HTR-8/SVneo (cell line): ENCODE results near the gene AFAP1.

Experiments used
- DNase-seq: peaks from one replicate; pipeline ENCODE4 v3.0.0; 2011; ENCODE audit warnings: low spot score, mixed read lengths; ENCODE audit not compliant: insufficient read length
- FAIRE-seq: peaks from 2 replicates; lab custom pipeline; 2011; peaks lifted over from hg19 to GRCh38; lab: Jason Lieb, UNC

AFAP1 gene

GRCh38 chr4:7898385-7898784 lies 41.3 kb downstream of the AFAP1 start:
- no peak for FAIRE-seq
- no peak for DNase-seq

DNA sequence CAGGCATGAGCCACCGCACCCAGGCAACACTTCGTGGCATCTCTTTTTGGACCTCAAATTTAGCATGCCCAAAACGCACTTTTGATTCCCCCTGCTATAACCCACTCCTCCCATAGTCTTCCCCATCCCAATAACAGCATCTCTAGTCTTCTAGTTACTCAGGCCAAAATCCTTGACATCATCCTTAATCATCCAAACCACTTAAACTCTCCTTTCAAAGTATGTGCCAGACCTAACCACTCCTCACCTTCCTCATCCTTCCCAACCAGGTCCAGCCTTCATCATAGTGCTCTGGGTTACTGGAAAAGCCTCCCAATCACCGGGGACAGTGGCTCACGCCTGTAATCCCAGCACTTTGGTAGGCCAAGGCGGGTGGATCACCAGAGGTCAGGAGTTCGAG lies 41.9 kb downstream of the AFAP1 start:
- no peak for DNase-seq
- no peak for FAIRE-seq

- no peak for DNase-seq
These were observed 44.9 kb downstream of the AFAP1 start for GRCh38 chr4:7894677-7895181.

GRCh38 chr4:7894098-7894676 lies 45.5 kb downstream of the AFAP1 start:
- peak; percentile 23 for FAIRE-seq

More at GRCh38 chr4:7894677-7895181, 44.9 kb downstream of the AFAP1 start:
- FAIRE-seq = peak; percentile 20

DNA sequence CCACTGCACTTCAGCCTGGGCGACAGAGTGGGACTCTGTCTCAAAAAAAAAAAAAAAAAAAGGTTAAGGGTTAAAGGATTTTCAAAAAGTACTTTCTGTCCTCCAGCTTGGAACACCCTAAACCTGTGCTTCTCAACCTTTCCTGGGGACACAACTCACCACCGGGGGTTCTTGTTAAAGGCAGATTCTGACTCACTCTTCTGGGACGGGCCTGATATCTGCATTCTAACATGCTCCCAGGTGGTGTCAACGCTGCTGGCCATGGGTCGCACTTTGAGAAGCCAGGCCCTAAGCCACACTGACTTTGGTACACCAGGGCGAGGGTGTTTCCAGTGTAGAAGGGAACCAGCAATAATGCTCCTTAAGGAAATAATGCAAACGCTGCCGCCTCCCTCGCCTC lies 46.1 kb downstream of the AFAP1 start:
- no peak for FAIRE-seq
- no peak for DNase-seq

More at GRCh38 chr4:7894098-7894676, 45.5 kb downstream of the AFAP1 start:
- no peak for DNase-seq

GRCh38 chr4:7892212-7893019 lies 47.2 kb downstream of the AFAP1 start:
- FAIRE-seq (peak; percentile 91), DNase-seq (peak; percentile 88)

GRCh38 chr4:7890635-7891393 lies 48.8 kb downstream of the AFAP1 start:
- DNase-seq (peak; percentile 67), FAIRE-seq (no peak)

DNA sequence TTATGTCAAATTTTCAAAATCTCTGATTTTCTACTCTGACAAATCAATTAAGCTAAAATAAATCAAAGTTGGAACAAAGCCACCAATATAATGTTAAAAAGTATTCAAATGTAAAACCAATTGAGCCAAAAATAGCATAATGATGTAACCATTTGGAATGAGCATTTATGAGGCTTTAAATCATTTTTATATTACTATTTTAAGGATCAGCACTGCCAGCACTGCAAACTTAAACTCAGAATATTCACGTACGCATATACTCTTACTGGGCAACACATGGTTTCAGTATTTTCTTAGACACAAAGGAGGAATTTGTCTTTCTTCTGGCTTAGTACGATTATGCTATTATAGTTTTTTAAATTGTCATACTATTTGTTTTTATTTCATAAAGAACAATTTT lies 52.2 kb downstream of the AFAP1 start:
- DNase-seq = no peak

GRCh38 chr4:7886007-7886973 lies 53.4 kb downstream of the AFAP1 start:
- no peak for FAIRE-seq

More for the DNA sequence above, 52.2 kb downstream of the AFAP1 start:
- FAIRE-seq = no peak

DNA sequence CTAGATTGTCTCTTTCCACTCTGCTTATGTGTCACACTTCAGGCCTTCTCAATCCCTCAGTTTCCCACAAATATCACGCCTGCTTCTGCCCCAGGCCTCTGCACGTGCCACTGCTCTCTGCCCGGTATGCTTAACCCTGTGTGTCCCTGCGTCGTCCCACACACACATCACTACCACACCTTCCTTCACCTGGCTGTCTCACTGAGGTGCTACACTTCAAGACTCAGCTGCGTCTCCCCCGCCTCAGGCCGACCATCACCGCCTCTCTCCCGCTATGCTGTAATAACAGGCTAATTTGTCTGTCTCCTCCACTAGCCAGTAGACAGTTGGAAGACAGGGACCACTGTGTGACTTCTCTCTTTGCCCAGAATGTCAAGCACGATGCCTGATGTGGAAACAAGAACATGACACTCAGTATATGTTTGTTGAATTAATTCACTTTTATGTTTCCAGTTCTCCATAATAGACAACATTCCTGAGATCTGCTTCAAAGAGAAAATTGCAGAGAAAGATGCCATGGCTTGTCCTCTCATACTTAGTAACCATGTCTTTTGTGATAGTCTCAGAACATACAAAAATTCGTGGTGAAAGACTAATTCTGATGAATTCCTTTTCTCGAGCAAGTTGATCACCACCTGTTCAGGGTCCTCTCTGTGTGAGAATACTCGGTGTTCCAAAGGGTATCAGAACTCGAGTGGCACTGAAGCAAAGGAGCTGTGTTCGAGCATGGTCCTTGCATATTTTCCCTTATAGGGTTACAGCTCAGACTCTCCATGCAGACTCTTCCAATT lies 54.2 kb downstream of the AFAP1 start:
- no peak for DNase-seq
- no peak for FAIRE-seq

More at GRCh38 chr4:7886007-7886973, 53.4 kb downstream of the AFAP1 start:
- no peak for DNase-seq

DNA sequence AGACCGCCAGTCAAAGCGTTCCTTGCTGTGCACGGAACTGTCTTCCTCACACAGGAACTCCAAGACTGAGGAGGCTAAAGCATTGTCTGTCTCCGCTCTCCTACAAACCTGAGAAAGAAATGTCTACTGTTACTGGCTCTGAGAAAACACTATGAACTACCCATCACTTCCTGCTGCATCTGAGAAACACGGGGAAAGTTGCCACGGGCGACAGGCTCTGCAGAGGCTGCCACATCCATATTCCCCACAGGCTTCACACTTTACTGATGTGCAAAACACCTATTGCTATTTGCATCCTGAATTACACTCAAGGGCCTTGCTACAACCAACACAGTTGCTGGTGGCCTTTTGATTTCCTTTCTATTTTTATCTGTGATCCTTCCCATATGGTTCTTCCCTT lies 59.0 kb downstream of the AFAP1 start:
- FAIRE-seq (no peak), DNase-seq (no peak)

- DNase-seq (no peak), FAIRE-seq (no peak)
These were observed 60.5 kb downstream of the AFAP1 start for GRCh38 chr4:7879127-7879526.

DNA sequence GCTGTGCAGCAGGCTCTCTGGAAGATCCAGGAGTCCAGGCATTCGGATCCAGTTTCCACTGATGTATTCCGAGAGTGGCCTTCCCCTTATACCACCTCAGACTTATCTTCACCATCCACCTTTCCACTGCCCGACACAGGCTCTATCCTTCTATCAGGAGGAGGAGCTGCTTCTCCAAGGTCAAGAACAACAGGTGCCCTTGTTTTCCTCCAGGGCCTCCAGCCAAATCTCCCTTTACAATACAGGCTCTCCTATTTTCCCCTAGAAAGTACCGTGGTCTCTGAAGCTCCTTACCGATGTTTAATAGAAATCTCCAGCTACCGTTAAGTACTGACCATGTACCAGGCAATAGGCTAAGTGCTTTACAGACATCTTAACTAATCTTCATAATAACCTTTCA lies 61.3 kb downstream of the AFAP1 start:
- no peak for FAIRE-seq

DNA sequence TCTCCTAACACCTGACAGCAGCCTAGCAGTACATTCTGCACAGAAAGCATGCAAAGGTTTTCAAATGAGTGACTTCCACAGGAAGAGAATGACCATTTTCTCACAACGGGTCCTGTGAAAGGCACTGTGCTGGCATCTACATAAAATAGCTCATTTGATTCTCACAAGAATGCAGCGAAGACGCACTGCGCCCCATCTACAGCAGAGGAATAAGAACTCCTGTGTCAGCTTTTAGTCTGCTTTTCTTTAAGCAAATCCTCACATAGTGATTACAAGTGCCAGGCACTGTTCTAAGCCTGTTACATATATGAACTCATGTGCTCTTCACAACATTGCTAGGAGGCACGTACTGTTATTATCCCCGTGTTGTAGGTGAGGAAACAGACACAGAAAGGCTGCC lies 62.5 kb downstream of the AFAP1 start:
- DNase-seq (no peak), FAIRE-seq (no peak)

More for the DNA sequence above, 61.3 kb downstream of the AFAP1 start:
- DNase-seq = no peak

GRCh38 chr4:7876201-7876875 lies 63.3 kb downstream of the AFAP1 start:
- DNase-seq (peak; percentile 45), FAIRE-seq (peak; percentile 23)

DNA sequence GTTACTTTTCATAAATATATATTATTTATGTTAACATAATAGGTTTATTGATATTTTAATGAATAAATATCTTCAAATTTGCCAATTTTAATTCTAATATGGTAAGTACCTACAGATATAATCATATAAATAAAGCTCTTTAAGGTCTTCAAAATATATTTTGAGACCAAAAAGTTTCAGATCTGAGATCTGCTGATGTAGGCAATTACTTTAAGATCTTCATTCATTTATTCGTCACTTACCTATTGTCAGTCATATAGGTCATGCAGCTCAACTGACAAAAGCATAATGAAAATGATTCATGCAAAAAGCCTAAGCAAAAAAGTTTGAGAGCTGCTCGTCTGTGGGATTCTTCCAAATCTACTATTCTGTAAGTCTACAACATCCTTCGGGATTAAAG lies 64.8 kb downstream of the AFAP1 start:
- DNase-seq (no peak), FAIRE-seq (no peak)

DNA sequence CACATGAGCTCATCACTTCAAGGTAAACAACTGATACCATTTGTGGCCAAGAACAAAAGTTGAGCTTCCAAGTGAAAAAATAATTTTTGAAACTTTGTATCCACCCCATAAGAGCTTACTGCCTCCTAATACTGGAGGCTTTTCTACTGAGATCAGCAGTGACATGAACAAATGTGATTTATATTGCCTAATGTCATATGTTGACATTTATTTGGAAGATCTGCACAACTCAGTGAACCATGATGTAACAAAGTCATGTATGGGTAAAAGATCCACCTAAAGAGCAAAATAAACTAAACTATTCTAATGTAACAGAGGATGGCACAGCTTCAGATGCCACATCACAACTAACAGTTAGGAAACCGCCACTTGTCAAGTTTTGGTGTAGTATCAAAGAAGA lies 65.8 kb downstream of the AFAP1 start:
- FAIRE-seq = peak; percentile 31
- no peak for DNase-seq

DNA sequence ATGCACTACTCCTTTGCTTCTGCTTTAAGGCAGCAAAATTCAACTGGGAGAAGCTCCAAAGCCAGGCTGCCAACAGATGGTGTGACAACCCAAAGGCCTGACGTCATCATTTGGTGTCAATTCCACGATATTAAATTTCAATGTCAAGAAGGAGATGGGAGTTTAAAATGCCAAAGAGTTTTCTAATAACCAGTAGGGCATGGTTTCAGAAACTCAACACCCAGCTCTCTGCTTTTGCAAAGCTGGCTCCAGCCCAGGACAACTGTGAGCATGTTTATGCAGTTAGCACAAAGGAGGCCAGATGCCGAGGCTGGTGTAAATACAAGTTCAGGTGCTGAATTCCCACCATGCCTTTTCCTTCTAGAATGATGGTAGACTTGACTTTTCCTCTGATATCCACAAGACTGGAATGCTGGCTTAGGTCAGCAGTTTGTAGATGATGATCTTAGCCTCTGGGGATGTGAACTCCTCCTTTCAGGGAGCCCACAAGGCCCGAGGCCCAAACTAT lies 67.3 kb downstream of the AFAP1 start:
- DNase-seq = peak; percentile 71
- FAIRE-seq = peak; percentile 89
